Colonic mucosa (tissue), 4 donors: Measurements from ENCODE around the gene ZBTB24. TPM values are rescaled to one million over a fixed set of nuclear protein-coding genes. Genes with fewer than 3 reads are reported as not detected.

Experiments used
- DNase-seq: peaks from one replicate; pipeline ENCODE4 v3.0.0-alpha.2; 2020
- H3K27ac ChIP-seq: fragments of 200-600 bp; one replicate; pipeline ENCODE4 v1.8.0; 2021
- H3K27me3 ChIP-seq: fragments of 200-600 bp; one replicate; pipeline ENCODE4 v1.8.0; 2021
- H3K36me3 ChIP-seq: fragments of 200-600 bp; one replicate; pipeline ENCODE4 v1.8.0; 2021
- H3K4me1 ChIP-seq: fragments of 200-600 bp; one replicate; pipeline ENCODE4 v1.8.0; 2021; ENCODE audit warnings: mild to moderate bottlenecking
- H3K4me3 ChIP-seq: fragments of 200-600 bp; one replicate; pipeline ENCODE4 v1.8.0; 2021
- H3K9ac ChIP-seq, 2 donors: one replicate each; pipeline ENCODE4 v1.7.0; 2013; ENCODE audit warnings: control low read depth in 2 of 2, low read depth in 2 of 2, low read length in 2 of 2
- H3K9me3 ChIP-seq: fragments of 200-600 bp; one replicate; pipeline ENCODE4 v1.8.0; 2021
- CTCF ChIP-seq: fragments of 200-600 bp; IDR thresholded peaks from one replicate; pipeline ENCODE4 v1.8.0; 2022; ENCODE audit warnings: antibody characterized with exemption, mild to moderate bottlenecking
- intact Hi-C: fragments of 100-400 bp; cut with DNase I; formaldehyde crosslinking; loops from one replicate; pipeline ENCODE4 v1.14.1; 2022
- total RNA-seq, 2 donors: library from RNA; stranded (reverse); fragmentation: NEBNext Ultra II Directional in 1 of 2; extraction: Animal tissue kit (Norgen Biotek cat#: 25700) in 1 of 2; gene quantifications; one replicate each; pipeline ENCODE4 v1.2.1, GENCODE V29; 2021
- donor health status: healthy.
- donor health status: DM: no; HTN: no; CAD: no.
- donor health status: DM: no; HTN: no; CAD: no.

The ZBTB24 gene
- total RNA-seq, 2 donors from 2014 or later: 5.4 to 7.6 TPM

- peaks cover 8% of the 10 kb centered on the region for H3K4me1 ChIP-seq
- H3K9me3 ChIP-seq: no peaks in the 10 kb centered on the region
- no peak overlapping the region for H3K9ac ChIP-seq
- DNase-seq: no peak
- no peak overlapping the region for H3K4me3 ChIP-seq
- no peak for TF ChIP-seq CTCF
- intact Hi-C loops: no loop called here
- H3K27me3 ChIP-seq: no peaks in the 10 kb centered on the region
- H3K27ac ChIP-seq: peak overlapping the region; percentile 1
- no peaks in the 10 kb centered on the region for H3K36me3 ChIP-seq
Measured at GRCh38 chr6:109460161-109460829, 22.7 kb downstream of the ZBTB24 start.

GRCh38 chr6:109458774-109459531, 24.1 kb downstream of the ZBTB24 start:
- no peak for TF ChIP-seq CTCF
- peaks cover 13% of the 10 kb centered on the region for H3K4me1 ChIP-seq
- no peaks in the 10 kb centered on the region for H3K27me3 ChIP-seq
- intact Hi-C loops: no loop called here
- H3K27ac ChIP-seq: no peak overlapping the region
- no peaks in the 10 kb centered on the region for H3K9me3 ChIP-seq
- no peak overlapping the region for H3K9ac ChIP-seq
- no peaks in the 10 kb centered on the region for H3K36me3 ChIP-seq
- DNase-seq: no peak
- H3K4me3 ChIP-seq: no peak overlapping the region

DNA sequence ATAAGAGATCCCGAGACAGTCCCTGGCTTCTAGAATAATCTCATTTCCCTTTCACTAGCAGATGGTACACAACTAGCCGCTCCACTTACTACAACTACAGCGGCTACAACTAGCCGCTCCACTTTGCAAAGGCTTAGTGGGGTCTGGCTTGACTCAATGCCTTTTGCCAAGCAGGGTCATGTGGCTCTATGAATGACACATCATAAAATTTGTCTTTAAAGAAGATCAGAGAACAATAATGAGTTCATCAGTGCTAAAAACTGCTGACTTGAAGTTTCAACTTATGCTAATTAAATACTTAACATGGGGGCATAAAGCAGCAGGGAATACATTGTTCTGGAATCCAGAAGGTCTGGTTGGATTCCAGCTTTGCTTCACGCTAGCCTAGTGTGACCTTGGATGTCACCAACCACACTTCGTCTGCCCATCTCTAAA, 25.4 kb downstream of the ZBTB24 start:
- no peak for DNase-seq
- H3K4me1 ChIP-seq: peaks cover 16% of the 10 kb centered on the region
- peak overlapping the region; percentile 78 for H3K27ac ChIP-seq
- H3K36me3 ChIP-seq: no peaks in the 10 kb centered on the region
- peak overlapping the region in 1 of 2 donors; percentile 46 for H3K9ac ChIP-seq
- no peaks in the 10 kb centered on the region for H3K9me3 ChIP-seq
- no peak for TF ChIP-seq CTCF
- intact Hi-C loops: no loop called here
- H3K27me3 ChIP-seq: no peaks in the 10 kb centered on the region
- H3K4me3 ChIP-seq: no peak overlapping the region

DNA sequence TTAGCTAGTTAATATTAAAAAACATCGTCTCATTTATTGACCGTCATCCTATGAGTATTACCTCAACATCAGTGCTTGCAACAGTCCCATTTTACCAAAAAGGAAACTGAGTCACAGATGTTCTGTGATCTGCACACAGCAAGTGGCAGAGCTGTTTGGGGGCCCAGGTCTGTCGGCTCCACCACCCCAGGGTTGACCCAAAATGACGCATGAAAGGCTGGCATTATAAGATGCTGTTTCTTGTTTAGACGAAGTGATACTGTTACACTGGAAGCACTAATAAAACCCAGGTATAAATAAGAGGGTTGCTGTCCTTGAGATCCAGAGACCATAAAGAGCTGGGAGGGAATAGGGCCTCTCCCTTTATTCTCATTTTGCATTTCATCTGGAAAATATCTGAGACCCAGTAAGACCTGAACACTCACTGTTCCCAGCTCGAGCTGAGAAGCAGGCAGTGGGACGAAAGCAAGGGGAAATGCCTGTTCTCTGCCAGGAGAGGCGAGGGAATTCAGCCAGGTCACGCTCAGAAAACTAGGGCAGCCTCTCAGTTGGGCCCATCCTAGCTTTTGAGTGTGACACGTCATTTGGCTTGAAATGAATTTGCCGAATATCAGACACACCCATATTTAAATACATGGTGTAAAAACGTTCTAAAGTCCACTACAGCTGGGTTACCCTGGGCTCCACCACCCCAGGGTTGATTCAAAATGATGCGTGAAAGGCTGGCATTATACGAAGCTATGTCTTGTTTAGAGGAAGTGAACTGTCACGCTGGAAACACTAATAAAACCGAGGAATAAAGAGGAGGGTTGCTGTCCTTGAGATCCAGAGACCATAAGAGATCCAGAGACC, 26.1 kb downstream of the ZBTB24 start:
- TF ChIP-seq CTCF: no peak
- Histone ChIP-seq H3K36me3 (no peaks in the 10 kb centered on the region), H3K4me3 (peak overlapping the region; percentile 63), H3K27me3 (no peaks in the 10 kb centered on the region), H3K9me3 (no peaks in the 10 kb centered on the region), H3K27ac (peak overlapping the region; percentile 78), H3K4me1 (peaks cover 16% of the 10 kb centered on the region), H3K9ac (peak overlapping the region; percentile 88 to 91)
- intact Hi-C loops: no loop called here
- peak; percentile 74 for DNase-seq

- Histone ChIP-seq H3K4me1 (peaks cover 16% of the 10 kb centered on the region), H3K36me3 (no peaks in the 10 kb centered on the region), H3K9ac (peak overlapping the region; percentile 88 to 91), H3K27ac (peak overlapping the region; percentile 78), H3K27me3 (no peaks in the 10 kb centered on the region), H3K9me3 (no peaks in the 10 kb centered on the region), H3K4me3 (peak overlapping the region; percentile 63)
- TF ChIP-seq CTCF: no peak
- DNase-seq: peak; percentile 55
- intact Hi-C loops: no loop called here
Measured at GRCh38 chr6:109456111-109456583, 26.9 kb downstream of the ZBTB24 start.
